Stimulated activated CD4-positive, alpha-beta T cell treated with anti-CD3 and anti-CD28 coated beads, Interleukin-15, amount 100 ng/mL, for 1 hour (primary cell): ENCODE results near the gene HMGCS1.
"Not testable (repeated sequence)": the region's sequence is repeated elsewhere in the genome, so short reads cannot be mapped to it uniquely, and the experiment has no call there.

Experiments
- DNase-seq, 2 donors: peaks; one replicate each; pipeline ENCODE4 v3.0.0-alpha.2; 2020; ENCODE audit warnings: low read depth in 1 of 2, low spot score in 1 of 2

The HMGCS1 gene

GRCh38 chr5:43312699-43313034 is 545 bp downstream of the HMGCS1 start:
- DNase-seq, result no peak

DNA sequence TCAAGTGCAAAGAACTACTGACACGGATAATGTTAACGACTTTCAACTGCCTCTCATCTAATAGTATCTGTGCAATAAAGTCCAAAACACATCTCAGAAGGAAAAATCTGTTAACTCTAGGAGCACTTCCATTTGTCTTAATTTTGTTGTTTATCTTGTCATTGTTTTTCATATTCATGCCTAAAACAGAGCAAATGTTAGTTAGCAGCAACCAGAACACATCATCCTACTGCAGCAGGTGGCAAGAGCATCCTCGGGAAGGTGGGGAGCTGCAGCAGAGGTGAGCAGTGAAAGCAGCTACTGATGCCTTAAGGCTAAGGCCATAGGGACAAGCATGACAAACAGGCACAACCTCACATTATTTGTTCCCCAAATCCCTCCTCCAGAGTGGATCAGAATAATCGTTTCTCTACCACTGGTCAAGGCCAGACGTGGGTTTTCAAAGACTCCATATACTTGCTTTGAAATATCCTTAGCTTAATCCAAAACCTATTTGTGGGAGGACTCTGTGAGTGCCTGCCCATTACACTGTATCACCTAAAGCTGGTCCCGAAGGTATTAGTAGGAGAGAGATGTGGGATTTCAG is 1.0 kb downstream of the HMGCS1 start:
- DNase-seq, result no peak

GRCh38 chr5:43309637-43310036 is 3.6 kb downstream of the HMGCS1 start:
- DNase-seq, result no peak

- DNase-seq, result no peak
Measured at GRCh38 chr5:43309122-43309521, 4.1 kb downstream of the HMGCS1 start.

DNA sequence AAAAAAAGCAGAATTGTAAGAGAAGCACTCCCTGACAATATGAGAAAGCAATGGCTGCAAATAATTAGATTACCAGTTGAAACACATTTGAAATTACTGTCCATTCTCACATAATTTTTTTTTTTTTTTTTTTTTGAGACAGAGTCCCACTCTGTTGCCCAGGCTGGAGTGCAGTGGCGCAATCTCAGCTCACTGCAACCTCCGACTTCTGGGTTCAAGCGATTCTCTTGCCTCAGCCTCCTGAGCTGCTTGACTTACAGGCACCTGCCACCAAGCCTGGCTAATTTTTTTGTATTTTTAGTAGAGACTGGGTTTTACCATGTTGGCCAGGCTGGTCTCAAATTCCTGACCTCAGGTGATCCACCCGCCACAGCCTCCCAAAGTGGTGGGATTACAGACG is 6.3 kb downstream of the HMGCS1 start:
- DNase-seq, result not testable (repeated sequence)

DNA sequence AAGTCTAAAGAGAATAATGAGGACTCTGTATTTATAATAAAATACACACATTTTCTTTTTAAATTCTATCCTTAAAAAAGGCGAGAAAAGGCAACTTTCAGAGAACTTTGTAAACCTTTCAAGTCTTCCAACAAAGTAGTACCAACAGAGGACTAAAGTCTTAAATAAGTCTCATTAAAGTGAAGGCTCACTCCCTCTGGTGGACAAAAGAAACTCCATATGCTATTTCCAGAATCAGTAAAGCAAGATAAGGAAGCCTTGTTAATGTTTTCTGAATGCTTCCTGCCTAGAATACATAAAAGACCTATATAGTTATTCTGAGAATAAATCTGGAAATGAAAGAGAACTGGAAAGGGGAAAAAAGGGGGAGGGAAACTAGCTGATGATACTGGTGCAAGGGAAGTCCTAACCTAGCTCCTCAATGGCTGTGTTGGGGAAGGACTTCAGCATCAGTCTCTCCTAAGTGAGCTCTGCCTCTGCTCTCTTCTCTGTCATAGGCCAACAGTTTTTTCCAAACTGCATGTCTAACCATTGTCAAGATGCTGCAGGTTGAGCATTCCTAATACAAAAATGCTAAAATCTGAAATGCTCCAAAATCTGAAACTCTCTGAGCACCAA is 7.2 kb downstream of the HMGCS1 start:
- DNase-seq, result no peak

GRCh38 chr5:43304525-43304924 is 8.7 kb downstream of the HMGCS1 start:
- no peak for DNase-seq

GRCh38 chr5:43303242-43303641 is 10.0 kb downstream of the HMGCS1 start:
- DNase-seq, result no peak

DNA sequence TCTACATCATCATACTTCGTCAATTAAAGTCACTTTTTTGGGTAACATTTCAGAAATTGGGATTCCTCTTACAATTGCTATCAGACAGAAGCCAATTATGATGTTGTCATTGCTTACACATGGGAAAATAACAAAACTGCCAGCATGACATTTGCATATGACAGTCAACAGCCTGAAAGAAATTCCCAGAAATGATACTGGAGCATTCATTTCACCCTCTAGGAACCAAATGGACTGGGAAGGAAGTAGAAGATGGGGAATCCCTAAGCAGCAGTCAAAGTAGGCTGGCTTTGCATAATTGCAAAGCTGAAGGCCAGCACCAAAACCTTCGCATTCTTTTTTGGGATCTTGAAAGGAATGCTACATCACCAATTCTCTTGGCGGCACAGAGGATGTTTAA is 10.7 kb downstream of the HMGCS1 start:
- DNase-seq, result no peak

DNA sequence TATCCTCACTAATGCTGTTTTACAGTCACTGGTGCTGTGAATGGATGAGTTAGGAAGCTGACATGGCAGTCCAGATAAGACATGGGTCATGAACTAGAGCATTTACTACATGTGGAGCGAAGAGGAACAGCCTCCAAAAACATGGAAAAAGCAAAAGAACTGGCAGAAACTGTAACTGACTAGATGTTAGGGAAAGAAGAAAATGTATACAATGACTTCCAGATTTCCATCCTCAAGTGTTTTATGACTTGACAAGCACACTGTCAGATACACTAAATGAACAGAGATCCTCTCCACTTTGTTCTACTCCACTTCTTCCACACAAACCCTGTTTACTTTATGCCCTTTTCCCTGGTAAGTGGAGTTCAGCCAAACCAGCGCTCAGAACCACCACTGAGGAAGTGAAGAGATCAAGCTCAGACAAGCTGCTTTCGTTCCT is 11.5 kb downstream of the HMGCS1 start:
- DNase-seq, result no peak

GRCh38 chr5:43300112-43300511 is 13.1 kb downstream of the HMGCS1 start:
- no peak for DNase-seq

DNA sequence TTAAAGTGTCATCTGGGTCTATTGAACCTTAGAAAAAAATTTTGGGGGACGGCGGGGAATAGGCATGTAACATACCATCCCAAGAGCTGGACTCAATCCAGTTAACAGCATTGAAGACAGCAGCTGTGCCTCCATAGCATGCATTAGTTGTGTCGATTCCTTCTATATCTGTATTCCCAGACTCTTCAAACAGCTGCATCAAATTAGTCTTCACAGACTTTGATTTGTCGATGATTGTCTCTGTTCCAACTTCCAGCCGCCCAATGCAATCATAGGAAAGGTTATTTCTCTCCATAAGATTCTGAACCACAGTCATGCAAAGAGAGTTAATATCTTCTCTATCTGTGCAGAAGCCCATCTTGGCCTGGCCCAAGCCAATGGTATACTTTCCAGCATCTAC is 14.8 kb downstream of the HMGCS1 start:
- no peak for DNase-seq

- no peak for DNase-seq
Measured at GRCh38 chr5:43296835-43297234, 16.4 kb downstream of the HMGCS1 start.

- DNase-seq, result no peak
Measured at GRCh38 chr5:43295202-43295601, 18.0 kb downstream of the HMGCS1 start.

- no peak for DNase-seq
Measured at GRCh38 chr5:43294226-43294625, 19.0 kb downstream of the HMGCS1 start.

GRCh38 chr5:43290726-43291125 is 22.5 kb downstream of the HMGCS1 start:
- no peak for DNase-seq

GRCh38 chr5:43288269-43288831 is 24.9 kb downstream of the HMGCS1 start:
- DNase-seq, result no peak

DNA sequence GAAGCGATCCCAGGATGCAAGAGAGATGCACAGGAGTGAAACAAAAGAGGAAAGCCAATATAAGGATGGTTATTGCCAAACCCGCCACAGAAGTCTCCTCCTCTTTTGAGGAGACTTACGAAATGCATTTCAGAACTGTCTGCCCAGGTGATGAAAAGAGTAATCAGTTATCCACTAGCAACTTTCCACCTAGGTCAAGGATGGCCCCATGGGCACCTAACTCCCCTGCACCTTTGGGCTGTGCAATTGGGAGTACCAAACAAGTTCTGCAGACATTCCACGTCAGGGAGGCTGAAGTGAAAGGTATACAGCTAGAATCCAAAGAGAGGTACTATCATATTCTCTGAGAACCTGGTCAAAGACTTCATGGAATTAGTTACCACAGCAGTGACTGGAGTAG is 25.7 kb downstream of the HMGCS1 start:
- DNase-seq, result no peak

- no peak for DNase-seq
Measured at GRCh38 chr5:43286623-43287022, 26.6 kb downstream of the HMGCS1 start.

- DNase-seq, result no peak
Measured at GRCh38 chr5:43281840-43282658, 31.2 kb downstream of the HMGCS1 start.

- no peak for DNase-seq
Measured at GRCh38 chr5:43279548-43280274, 33.5 kb downstream of the HMGCS1 start.

- DNase-seq, result no peak
Measured at GRCh38 chr5:43275391-43275790, 37.8 kb downstream of the HMGCS1 start.
